K562 (cell line): ENCODE data around the gene NUAK2. TPM values are rescaled to one million over a fixed set of nuclear protein-coding genes. Genes with fewer than 3 reads are reported as not detected.

Experiments used
- BCLAF1 ChIP-seq, 2 experiments: fragments of 450-650 bp in 1 of 2; IDR thresholded peaks; 2 replicates each; pipeline ENCODE4 v1.6.1; 2011 to 2017; ENCODE audit warnings: low read depth in 2 of 2, antibody characterized with exemption in 1 of 2, borderline replicate concordance in 1 of 2, low read length in 1 of 2, mild to moderate bottlenecking in 1 of 2, mixed read lengths in 1 of 2; ENCODE audit not compliant: control insufficient read depth in 1 of 2
- C11orf30 ChIP-seq: fragments of 450-650 bp; IDR thresholded peaks from 2 replicates; pipeline ENCODE4 v1.6.1; 2016; ENCODE audit warnings: low read depth, mild to moderate bottlenecking
- CAMTA2 ChIP-seq: fragments of 250-450 bp; sonication (Bioruptor Pico); conservative IDR thresholded peaks from 2 replicates; pipeline ENCODE4 v1.5.1; 2022
- CHAMP1 ChIP-seq: fragments of 450-650 bp; IDR thresholded peaks from 2 replicates; pipeline ENCODE4 v1.6.1; 2016; ENCODE audit warnings: mild to moderate bottlenecking
- ESRRB ChIP-seq: fragments of 250-450 bp; sonication (Bioruptor Pico); IDR thresholded peaks from 2 replicates; pipeline ENCODE4 v1.5.0; 2020; ENCODE audit warnings: mild to moderate bottlenecking, moderate library complexity, borderline replicate concordance
- HES1 ChIP-seq: fragments of 450-650 bp; IDR thresholded peaks from 2 replicates; pipeline ENCODE4 v1.6.1; 2016; ENCODE audit warnings: low read depth, mild to moderate bottlenecking, moderate library complexity
- MBD2 ChIP-seq: sonication (generic); IDR thresholded peaks from 2 replicates; pipeline ENCODE4 v1.6.1; 2016; ENCODE audit warnings: low read depth, borderline replicate concordance
- PCBP2 ChIP-seq: fragments of 200-400 bp; formaldehyde crosslinking; IDR thresholded peaks from 2 replicates; pipeline ENCODE4 v1.6.1; 2018; ENCODE audit warnings: low read length, low read depth, mild to moderate bottlenecking, moderate library complexity; ENCODE audit not compliant: poor library complexity, severe bottlenecking
- TAF15 ChIP-seq: fragments of 200-400 bp; formaldehyde crosslinking; IDR thresholded peaks from 2 replicates; pipeline ENCODE4 v1.6.1; 2017; ENCODE audit warnings: mild to moderate bottlenecking, low read depth, low read length, moderate library complexity
- ZNF318 ChIP-seq, 2 experiments: fragments of 450-650 bp; IDR thresholded peaks; 2 replicates each; pipeline ENCODE4 v1.6.1; 2016; ENCODE audit warnings: mild to moderate bottlenecking in 2 of 2, borderline replicate concordance in 1 of 2, low read depth in 1 of 2, moderate library complexity in 1 of 2
- ZNF766 ChIP-seq: fragments of 200-800 bp; sonication (Bioruptor generic); conservative IDR thresholded peaks from 2 replicates; pipeline ENCODE4 v1.6.1; 2016; ENCODE audit warnings: missing genetic modification characterization, missing compliant biosample characterization
- polyA plus RNA-seq, 8 experiments: library from polyadenylated mRNA; depleted of rRNA in 4 of 8; stranded (reverse) in 5 of 8; unstranded in 3 of 8; fragments of >200 nt; fragmentation: Nextera tagmentation in 2 of 8; fragmentation: Illumina TruSeq in 1 of 8; extraction: Ambion mirVana in 2 of 8; extraction: Trizol in 1 of 8; gene quantifications; 2 replicates each; pipeline versions ENCODE4 v1.2.1 to v1.2.3, GENCODE V29; 2011 to 2014; ENCODE audit warnings: inconsistent platforms in 1 of 8, missing spikeins in 1 of 8
- total RNA-seq, 7 experiments: library from RNA; depleted of rRNA in 6 of 7; stranded (reverse); fragments of >200 nt in 6 of 7; fragmentation: Illumina TruSeq in 2 of 7; extraction: Trizol in 2 of 7; gene quantifications; 2 replicates each; pipeline versions ENCODE4 v1.2.1 to v1.2.3, GENCODE V29; 2011 to 2021; ENCODE audit warnings: low replicate concordance in 1 of 7

NUAK2 gene
- total and polyA plus RNA-seq, 9 of the 15 experiments (the other 6 are each of a cell fraction or from before 2014, with no cell fraction given): 0.04 to 0.44 (median 0.14) TPM

- TF ChIP-seq ZNF318 (IDR thresholded peaks at IDR 0.05; ENCODE audit: borderline replicate concordance in 1 of 2, low read depth in 1 of 2): no peak
- TF ChIP-seq HES1: no peak
- TF ChIP-seq CHAMP1: no peak
- no peak for TF ChIP-seq BCLAF1 (IDR thresholded peaks at IDR 0.05; ENCODE audit: borderline replicate concordance in 1 of 2, control insufficient read depth in 1 of 2, low read depth in 2 of 2, low read length in 1 of 2)
- TF ChIP-seq ZNF766 (CRISPR knock-in tag): peak; percentile 51; the same call in 1 of the 2 replicates
- no peak; the same call in 1 of the 2 replicates for TF ChIP-seq MBD2
- no peak for TF ChIP-seq C11orf30
- TF ChIP-seq PCBP2: no peak
- no peak for TF ChIP-seq TAF15
- no peak for TF ChIP-seq CAMTA2
- no peak for TF ChIP-seq ESRRB
Observed at GRCh38 chr1:205284420-205285144, 37.0 kb downstream of the NUAK2 start (continued).
